ENCODE measurements around the gene LAMA2.

LAMA2 gene

DNA sequence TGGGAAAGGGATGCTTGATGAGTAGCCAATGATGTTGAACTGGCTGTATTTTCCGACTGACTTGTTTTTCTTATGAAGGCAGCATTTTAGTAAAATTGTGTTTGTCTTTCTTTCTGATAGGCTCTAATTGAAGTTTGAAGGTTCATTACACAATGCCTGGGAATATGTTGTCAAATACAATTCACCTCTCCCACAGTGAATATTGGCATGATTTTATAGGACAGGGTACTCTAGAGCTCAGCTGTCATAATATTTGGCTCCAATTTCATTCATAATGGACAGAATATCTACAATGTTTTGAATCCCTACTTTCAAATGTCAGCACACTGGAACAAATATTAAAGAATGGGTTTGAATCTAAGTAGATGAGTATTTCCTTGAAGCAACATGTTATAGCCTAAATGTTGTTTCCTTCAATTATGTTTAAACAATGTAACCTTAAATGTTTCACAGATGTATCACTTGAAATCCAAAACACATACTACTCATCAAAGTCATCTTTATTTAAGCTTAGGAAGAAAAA is 81.4 kb downstream of the LAMA2 start:
- Histone ChIP-seq H3K9me2 (replicated peaks; ENCODE audit: low read depth, low read length) (no peaks in the 10 kb centered on the region), H3K27me3 (ENCODE audit: insufficient read depth, low read length, poor library complexity, severe bottlenecking) (no peaks in the 10 kb centered on the region), H3K9ac (ENCODE audit: low read depth, low read length, poor library complexity, severe bottlenecking) (no peak overlapping the region), H3F3A (ENCODE audit: low read depth) (no peaks in the 10 kb centered on the region), H2AFZ (ENCODE audit: low read length) (no peak overlapping the region), H3K4me2 (ENCODE audit: low read depth, low read length, poor library complexity, severe bottlenecking) (no peak overlapping the region), H3K4me1 (ENCODE audit: insufficient read depth, low read length, poor library complexity, severe bottlenecking) (no peaks in the 10 kb centered on the region), H3K9me3 (ENCODE audit: insufficient read depth, low read depth, low read length) (no peaks in the 10 kb centered on the region), H3K36me3 (ENCODE audit: insufficient read depth, low read length) (no peaks in the 10 kb centered on the region), H3K4me3 (ENCODE audit: low read length, poor library complexity, severe bottlenecking) (no peak overlapping the region), H4K20me1 (ENCODE audit: insufficient read depth, low read length, poor library complexity, severe bottlenecking) (no peaks in the 10 kb centered on the region), H3K79me2 (ENCODE audit: insufficient read depth, low read length) (no peaks in the 10 kb centered on the region)
- TF ChIP-seq, protein P1, sequence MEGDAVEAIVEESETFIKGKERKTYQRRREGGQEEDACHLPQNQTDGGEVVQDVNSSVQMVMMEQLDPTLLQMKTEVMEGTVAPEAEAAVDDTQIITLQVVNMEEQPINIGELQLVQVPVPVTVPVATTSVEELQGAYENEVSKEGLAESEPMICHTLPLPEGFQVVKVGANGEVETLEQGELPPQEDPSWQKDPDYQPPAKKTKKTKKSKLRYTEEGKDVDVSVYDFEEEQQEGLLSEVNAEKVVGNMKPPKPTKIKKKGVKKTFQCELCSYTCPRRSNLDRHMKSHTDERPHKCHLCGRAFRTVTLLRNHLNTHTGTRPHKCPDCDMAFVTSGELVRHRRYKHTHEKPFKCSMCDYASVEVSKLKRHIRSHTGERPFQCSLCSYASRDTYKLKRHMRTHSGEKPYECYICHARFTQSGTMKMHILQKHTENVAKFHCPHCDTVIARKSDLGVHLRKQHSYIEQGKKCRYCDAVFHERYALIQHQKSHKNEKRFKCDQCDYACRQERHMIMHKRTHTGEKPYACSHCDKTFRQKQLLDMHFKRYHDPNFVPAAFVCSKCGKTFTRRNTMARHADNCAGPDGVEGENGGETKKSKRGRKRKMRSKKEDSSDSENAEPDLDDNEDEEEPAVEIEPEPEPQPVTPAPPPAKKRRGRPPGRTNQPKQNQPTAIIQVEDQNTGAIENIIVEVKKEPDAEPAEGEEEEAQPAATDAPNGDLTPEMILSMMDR (conservative IDR thresholded peaks at IDR 0.05; ENCODE audit: low read length) = no peak
- no peak for TF ChIP-seq EZH2phosphoT487 (IDR thresholded peaks at IDR 0.05; ENCODE audit: borderline replicate concordance)

DNA sequence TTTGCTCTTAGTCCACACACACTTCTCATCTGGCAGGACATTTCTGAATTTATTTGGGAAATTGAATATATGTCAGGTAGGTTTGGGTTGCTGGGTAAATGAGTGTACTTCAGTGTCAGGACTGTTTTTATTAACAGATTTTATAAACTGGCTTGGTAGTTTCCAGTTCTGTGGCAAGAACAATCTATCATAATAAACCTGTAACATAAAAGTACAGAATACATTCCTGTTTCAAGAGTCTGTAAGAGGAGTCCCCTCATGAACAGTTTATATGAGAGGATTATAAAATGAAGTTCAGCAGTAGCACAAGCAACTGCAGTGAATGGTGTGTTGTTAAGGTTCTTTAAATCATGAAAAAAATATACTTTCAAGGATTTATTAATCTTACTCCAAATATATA is 81.8 kb downstream of the LAMA2 start:
- no peaks in the 10 kb centered on the region for H3K9me2 ChIP-seq (replicated peaks; ENCODE audit: low read depth, low read length)
- H3K4me1 ChIP-seq (ENCODE audit: insufficient read depth, low read length, poor library complexity, severe bottlenecking) = no peaks in the 10 kb centered on the region
- no peaks in the 10 kb centered on the region for H4K20me1 ChIP-seq (ENCODE audit: insufficient read depth, low read length, poor library complexity, severe bottlenecking)
- H3K9me3 ChIP-seq (ENCODE audit: insufficient read depth, low read depth, low read length) = no peaks in the 10 kb centered on the region
- H3K36me3 ChIP-seq (ENCODE audit: insufficient read depth, low read length) = no peaks in the 10 kb centered on the region
- H3F3A ChIP-seq (ENCODE audit: low read depth) = no peaks in the 10 kb centered on the region
- no peak overlapping the region for H3K4me2 ChIP-seq (ENCODE audit: low read depth, low read length, poor library complexity, severe bottlenecking)
- no peaks in the 10 kb centered on the region for H3K79me2 ChIP-seq (ENCODE audit: insufficient read depth, low read length)
- no peaks in the 10 kb centered on the region for H3K27me3 ChIP-seq (ENCODE audit: insufficient read depth, low read length, poor library complexity, severe bottlenecking)
- no peak overlapping the region for H3K9ac ChIP-seq (ENCODE audit: low read depth, low read length, poor library complexity, severe bottlenecking)
- H2AFZ ChIP-seq (ENCODE audit: low read length) = no peak overlapping the region
- no peak overlapping the region for H3K4me3 ChIP-seq (ENCODE audit: low read length, poor library complexity, severe bottlenecking)
- TF ChIP-seq, protein P1 (conservative IDR thresholded peaks at IDR 0.05; ENCODE audit: low read length) = no peak
- no peak for TF ChIP-seq EZH2phosphoT487 (IDR thresholded peaks at IDR 0.05; ENCODE audit: borderline replicate concordance)

DNA sequence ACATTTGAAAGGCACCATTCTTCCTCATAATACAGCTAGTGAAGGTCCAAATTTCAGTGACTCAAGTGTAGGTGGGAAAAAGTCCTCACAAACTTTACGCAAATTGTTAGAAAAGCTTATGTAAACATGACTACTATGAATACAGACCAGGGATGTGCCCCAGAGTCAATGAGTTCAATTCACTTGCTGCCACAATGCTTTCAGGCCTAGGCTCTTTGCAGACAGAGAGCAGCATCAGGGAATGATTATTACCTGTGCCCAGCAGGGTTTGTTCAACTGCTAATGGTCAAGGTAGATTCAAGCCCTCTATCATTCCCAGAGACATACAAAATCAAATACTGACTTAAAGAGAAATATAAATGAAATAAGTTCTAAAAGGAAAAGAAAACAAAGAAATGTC is 84.0 kb downstream of the LAMA2 start:
- Histone ChIP-seq H3K36me3 (ENCODE audit: insufficient read depth, low read length) (no peaks in the 10 kb centered on the region), H3K4me1 (ENCODE audit: insufficient read depth, low read length, poor library complexity, severe bottlenecking) (no peaks in the 10 kb centered on the region), H2AFZ (ENCODE audit: low read length) (no peak overlapping the region), H3K27me3 (ENCODE audit: insufficient read depth, low read length, poor library complexity, severe bottlenecking) (no peaks in the 10 kb centered on the region), H3K9me2 (replicated peaks; ENCODE audit: low read depth, low read length) (no peaks in the 10 kb centered on the region), H3K4me3 (ENCODE audit: low read length, poor library complexity, severe bottlenecking) (no peak overlapping the region), H3K9ac (ENCODE audit: low read depth, low read length, poor library complexity, severe bottlenecking) (no peak overlapping the region), H3K79me2 (ENCODE audit: insufficient read depth, low read length) (no peaks in the 10 kb centered on the region), H3F3A (ENCODE audit: low read depth) (no peaks in the 10 kb centered on the region), H3K4me2 (ENCODE audit: low read depth, low read length, poor library complexity, severe bottlenecking) (no peak overlapping the region), H4K20me1 (ENCODE audit: insufficient read depth, low read length, poor library complexity, severe bottlenecking) (no peaks in the 10 kb centered on the region), H3K9me3 (ENCODE audit: insufficient read depth, low read depth, low read length) (no peaks in the 10 kb centered on the region)
- TF ChIP-seq, protein P1 (conservative IDR thresholded peaks at IDR 0.05; ENCODE audit: low read length) = no peak
- TF ChIP-seq EZH2phosphoT487 (IDR thresholded peaks at IDR 0.05; ENCODE audit: borderline replicate concordance) = no peak
